ENCODE measurements around the gene MMAA.
"Not testable (repeated sequence)": the region's sequence is repeated elsewhere in the genome, so short reads cannot be mapped to it uniquely, and the experiment has no call there.

MMAA gene

GRCh38 chr4:145639186-145639698 is 20.1 kb downstream of the MMAA start:
- no peaks in the 10 kb centered on the region for H3K4me1 ChIP-seq
- no peak for TF ChIP-seq CTCF (IDR thresholded peaks at IDR 0.05)

GRCh38 chr4:145640236-145640635 is 21.1 kb downstream of the MMAA start:
- H3K9me3 ChIP-seq (ENCODE audit: control insufficient read depth, low read length); H3K79me2 ChIP-seq; H3K36me3 ChIP-seq (ENCODE audit: control insufficient read depth, insufficient read depth, low read length); H3K4me3 ChIP-seq (ENCODE audit: low read depth, low read length); H3K4me1 ChIP-seq; H3K9ac ChIP-seq; H3K27me3 ChIP-seq (ENCODE audit: control insufficient read depth, insufficient read depth, low read length); H2AFZ ChIP-seq; H3K27ac ChIP-seq; H3K4me2 ChIP-seq (ENCODE audit: low read length): not testable (repeated sequence)

More at GRCh38 chr4:145639186-145639698, 20.1 kb downstream of the MMAA start:
- Histone ChIP-seq H2AFZ (no peak overlapping the region), H3K27me3 (ENCODE audit: control insufficient read depth, insufficient read depth, low read length) (no peaks in the 10 kb centered on the region), H3K36me3 (ENCODE audit: control insufficient read depth, insufficient read depth, low read length) (no peaks in the 10 kb centered on the region), H3K9ac (no peak overlapping the region), H3K27ac (no peak overlapping the region), H3K9me3 (ENCODE audit: control insufficient read depth, low read length) (no peaks in the 10 kb centered on the region), H3K79me2 (no peaks in the 10 kb centered on the region), H3K4me2 (ENCODE audit: low read length) (no peak overlapping the region), H3K4me3 (ENCODE audit: low read depth, low read length) (no peak overlapping the region)

GRCh38 chr4:145643295-145643694 is 24.1 kb downstream of the MMAA start:
- H3K79me2 ChIP-seq, result no peaks in the 10 kb centered on the region
- no peak overlapping the region for H3K4me3 ChIP-seq (ENCODE audit: low read depth, low read length)
- no peak overlapping the region for H3K27ac ChIP-seq
- no peak overlapping the region for H2AFZ ChIP-seq
- no peaks in the 10 kb centered on the region for H3K36me3 ChIP-seq (ENCODE audit: control insufficient read depth, insufficient read depth, low read length)
- no peaks in the 10 kb centered on the region for H3K27me3 ChIP-seq (ENCODE audit: control insufficient read depth, insufficient read depth, low read length)
- no peak for TF ChIP-seq CTCF (IDR thresholded peaks at IDR 0.05)
- no peaks in the 10 kb centered on the region for H3K9me3 ChIP-seq (ENCODE audit: control insufficient read depth, low read length)
- H3K9ac ChIP-seq, result no peak overlapping the region
- H3K4me1 ChIP-seq, result no peaks in the 10 kb centered on the region
- H3K4me2 ChIP-seq (ENCODE audit: low read length), result no peak overlapping the region

- H3K36me3 ChIP-seq (ENCODE audit: control insufficient read depth, insufficient read depth, low read length), result no peaks in the 10 kb centered on the region
- H3K4me1 ChIP-seq, result no peaks in the 10 kb centered on the region
- no peak overlapping the region for H2AFZ ChIP-seq
- no peaks in the 10 kb centered on the region for H3K27me3 ChIP-seq (ENCODE audit: control insufficient read depth, insufficient read depth, low read length)
- no peak overlapping the region for H3K4me3 ChIP-seq (ENCODE audit: low read depth, low read length)
- H3K79me2 ChIP-seq, result no peaks in the 10 kb centered on the region
- no peak overlapping the region for H3K9ac ChIP-seq
- no peak overlapping the region for H3K4me2 ChIP-seq (ENCODE audit: low read length)
- no peak for TF ChIP-seq CTCF (IDR thresholded peaks at IDR 0.05)
- no peak overlapping the region for H3K27ac ChIP-seq
- no peaks in the 10 kb centered on the region for H3K9me3 ChIP-seq (ENCODE audit: control insufficient read depth, low read length)
Measured at GRCh38 chr4:145644699-145645098, 25.5 kb downstream of the MMAA start.

- Histone ChIP-seq H3K27me3 (ENCODE audit: control insufficient read depth, insufficient read depth, low read length) (no peaks in the 10 kb centered on the region), H3K9me3 (ENCODE audit: control insufficient read depth, low read length) (no peaks in the 10 kb centered on the region), H3K36me3 (ENCODE audit: control insufficient read depth, insufficient read depth, low read length) (peaks cover 3% of the 10 kb centered on the region), H3K27ac (no peak overlapping the region), H3K4me2 (ENCODE audit: low read length) (no peak overlapping the region), H3K79me2 (no peaks in the 10 kb centered on the region), H3K4me1 (no peaks in the 10 kb centered on the region), H3K4me3 (ENCODE audit: low read depth, low read length) (no peak overlapping the region), H2AFZ (no peak overlapping the region), H3K9ac (no peak overlapping the region)
- TF ChIP-seq CTCF (IDR thresholded peaks at IDR 0.05), result no peak
Measured at GRCh38 chr4:145656156-145656555, 37.0 kb downstream of the MMAA start.

Measured in parathyroid adenoma (tissue), 2 donors.